H9 (cell line): ENCODE measurements around the gene PIBF1. TPM values are rescaled to one million over a fixed set of nuclear protein-coding genes. Genes with fewer than 3 reads are reported as not detected.
A peak's percentile ranks its signal among the peaks of the same experiment; 100 is the strongest.

Experiments used
- DNase-seq: peaks from one replicate; pipeline ENCODE4 v3.0.0-alpha.2; 2017
- H2AFZ ChIP-seq: one replicate; pipeline ENCODE4 v1.6.1; 2013; ENCODE audit warnings: mild to moderate bottlenecking, low read length, control low read depth, moderate library complexity
- H2AK5ac ChIP-seq: 2 replicates; pipeline ENCODE4 v1.6.1; 2013; ENCODE audit warnings: low read length, control low read depth, mixed read lengths; ENCODE audit not compliant: insufficient read length
- H2BK120ac ChIP-seq: one replicate; pipeline ENCODE4 v1.6.1; 2013; ENCODE audit warnings: low read depth, mild to moderate bottlenecking, low read length, control low read depth, inconsistent platforms; ENCODE audit not compliant: poor library complexity, severe bottlenecking
- H2BK12ac ChIP-seq: 2 replicates; pipeline ENCODE4 v1.6.1; 2013; ENCODE audit warnings: low read length, control low read depth, mixed read lengths, low read depth; ENCODE audit not compliant: insufficient read length
- H2BK15ac ChIP-seq: 2 replicates; pipeline ENCODE4 v1.6.1; 2013; ENCODE audit warnings: low read depth, low read length, control low read depth
- H2BK20ac ChIP-seq: one replicate; pipeline ENCODE4 v1.6.1; 2013; ENCODE audit warnings: low read depth, mild to moderate bottlenecking, low read length, control low read depth, inconsistent platforms; ENCODE audit not compliant: poor library complexity, severe bottlenecking
- H2BK5ac ChIP-seq: 2 replicates; pipeline ENCODE4 v1.6.1; 2013; ENCODE audit warnings: low read length, control low read depth, mixed read lengths; ENCODE audit not compliant: insufficient read length
- H3K14ac ChIP-seq: 2 replicates; pipeline ENCODE4 v1.6.1; 2013; ENCODE audit warnings: low read length, control low read depth; ENCODE audit not compliant: insufficient read depth
- H3K18ac ChIP-seq: 2 replicates; pipeline ENCODE4 v1.6.1; 2013; ENCODE audit warnings: low read depth, mild to moderate bottlenecking, mixed read lengths, low read length, control low read depth; ENCODE audit not compliant: insufficient read length
- H3K23ac ChIP-seq: 2 replicates; pipeline ENCODE4 v1.6.1; 2013; ENCODE audit warnings: low read length, control low read depth, mixed read lengths, low read depth; ENCODE audit not compliant: insufficient read length
- H3K23me2 ChIP-seq: 2 replicates; pipeline ENCODE4 v1.6.1; 2013; ENCODE audit warnings: low read depth, mild to moderate bottlenecking, mixed read lengths, low read length, control low read depth; ENCODE audit not compliant: insufficient read length, poor library complexity, severe bottlenecking
- H3K27ac ChIP-seq: 2 replicates; pipeline ENCODE4 v1.5.1; 2013; ENCODE audit warnings: low read length, control low read depth, mixed read lengths, low read depth; ENCODE audit not compliant: insufficient read length
- H3K27me3 ChIP-seq: 2 replicates; pipeline ENCODE4 v1.6.1; 2013; ENCODE audit warnings: low read length, control low read depth, inconsistent platforms; ENCODE audit not compliant: insufficient read depth
- H3K4ac ChIP-seq: 2 replicates; pipeline ENCODE4 v1.6.1; 2013; ENCODE audit warnings: low read depth, mild to moderate bottlenecking, control low read depth, inconsistent platforms, low read length, moderate library complexity
- H3K4me1 ChIP-seq: 2 replicates; pipeline ENCODE4 v1.6.1; 2013; ENCODE audit warnings: low read length, control low read depth, inconsistent platforms; ENCODE audit not compliant: insufficient read depth
- H3K4me2 ChIP-seq: 2 replicates; pipeline ENCODE4 v1.6.1; 2013; ENCODE audit warnings: low read length, control low read depth, mixed read lengths; ENCODE audit not compliant: insufficient read length, insufficient read depth
- H3K56ac ChIP-seq: 2 replicates; pipeline ENCODE4 v1.6.1; 2013; ENCODE audit warnings: low read depth, mild to moderate bottlenecking, mixed read lengths, low read length, control low read depth; ENCODE audit not compliant: insufficient read length
- H3K79me1 ChIP-seq: 2 replicates; pipeline ENCODE4 v1.6.1; 2013; ENCODE audit warnings: low read depth, mild to moderate bottlenecking, moderate library complexity, low read length, control low read depth, inconsistent platforms; ENCODE audit not compliant: insufficient read depth, poor library complexity, severe bottlenecking
- H3K79me2 ChIP-seq: 2 replicates; pipeline ENCODE4 v1.6.1; 2013; ENCODE audit warnings: low read length, control low read depth, inconsistent platforms; ENCODE audit not compliant: insufficient read depth
- H3K9ac ChIP-seq: 2 replicates; pipeline ENCODE4 v1.6.1; 2013; ENCODE audit warnings: low read length, control low read depth, mixed read lengths; ENCODE audit not compliant: insufficient read length; ENCODE audit errors: extremely low read depth
- H3K9me3 ChIP-seq: one replicate; pipeline ENCODE4 v1.6.1; 2013; ENCODE audit warnings: low read depth, low read length, inconsistent platforms; ENCODE audit not compliant: control insufficient read depth
- H3T11ph ChIP-seq: one replicate; pipeline ENCODE4 v1.6.1; 2013; ENCODE audit warnings: mild to moderate bottlenecking, low read length, control low read depth, inconsistent platforms
- H4K20me1 ChIP-seq: one replicate; pipeline ENCODE4 v1.6.1; 2013; ENCODE audit not compliant: control insufficient read depth, insufficient read length, insufficient read depth
- H4K5ac ChIP-seq: 2 replicates; pipeline ENCODE4 v1.6.1; 2013; ENCODE audit warnings: low read depth, mild to moderate bottlenecking, mixed read lengths, low read length, control low read depth; ENCODE audit not compliant: insufficient read length
- H4K8ac ChIP-seq: replicated peaks from 2 replicates; pipeline ENCODE4 v1.6.1; 2013; ENCODE audit warnings: low read length, control low read depth, mixed read lengths, low read depth; ENCODE audit not compliant: insufficient read length
- H4K91ac ChIP-seq: 2 replicates; pipeline ENCODE4 v1.6.1; 2013; ENCODE audit warnings: low read depth, mild to moderate bottlenecking, moderate library complexity, mixed read lengths, low read length, control low read depth; ENCODE audit not compliant: insufficient read length
- H3K27ac Mint-ChIP-seq, 3 experiments: 2 replicates in 2 of 3; 3 replicates in 1 of 3; pipeline ENCODE4 v1.8.0; 2020 to 2021; ENCODE audit warnings: mixed read lengths in 3 of 3, mild to moderate bottlenecking in 1 of 3, moderate library complexity in 1 of 3
- H3K27me3 Mint-ChIP-seq: 2 replicates; pipeline ENCODE4 v1.8.0; 2021; ENCODE audit warnings: low read depth, mild to moderate bottlenecking, moderate library complexity, mixed read lengths
- H3K36me3 Mint-ChIP-seq, 3 experiments: 2 replicates in 2 of 3; 3 replicates in 1 of 3; pipeline ENCODE4 v1.8.0; 2020 to 2021; ENCODE audit warnings: low read depth in 3 of 3, mixed read lengths in 3 of 3; ENCODE audit not compliant: insufficient read depth in 1 of 3
- H3K4me1 Mint-ChIP-seq, 2 experiments: 2 replicates each; pipeline ENCODE4 v1.8.0; 2020; ENCODE audit warnings: mixed read lengths in 2 of 2
- H3K4me3 Mint-ChIP-seq, 2 experiments: 2 replicates in 1 of 2; 3 replicates in 1 of 2; pipeline ENCODE4 v1.8.0; 2020 to 2021; ENCODE audit warnings: mild to moderate bottlenecking in 2 of 2, mixed read lengths in 2 of 2, moderate library complexity in 1 of 2
- H3K9me3 Mint-ChIP-seq, 2 experiments: 2 replicates in 1 of 2; 3 replicates in 1 of 2; pipeline ENCODE4 v1.8.0; 2020; ENCODE audit warnings: mild to moderate bottlenecking in 2 of 2, mixed read lengths in 2 of 2, moderate library complexity in 1 of 2
- total RNA-seq: library from RNA; stranded (reverse); gene quantifications from 2 replicates; pipeline ENCODE4 v1.2.1, GENCODE V29; 2021
- TF ChIP-seq, protein P1 (sequence below): fragments of 200-600 bp; sonication (generic); conservative IDR thresholded peaks from 3 replicates; pipeline ENCODE4 v1.8.0; 2021; ENCODE audit warnings: antibody characterized with exemption, mild to moderate bottlenecking

PIBF1 gene
- total RNA-seq, 1 experiment from 2014 or later, result 12.7 TPM

DNA sequence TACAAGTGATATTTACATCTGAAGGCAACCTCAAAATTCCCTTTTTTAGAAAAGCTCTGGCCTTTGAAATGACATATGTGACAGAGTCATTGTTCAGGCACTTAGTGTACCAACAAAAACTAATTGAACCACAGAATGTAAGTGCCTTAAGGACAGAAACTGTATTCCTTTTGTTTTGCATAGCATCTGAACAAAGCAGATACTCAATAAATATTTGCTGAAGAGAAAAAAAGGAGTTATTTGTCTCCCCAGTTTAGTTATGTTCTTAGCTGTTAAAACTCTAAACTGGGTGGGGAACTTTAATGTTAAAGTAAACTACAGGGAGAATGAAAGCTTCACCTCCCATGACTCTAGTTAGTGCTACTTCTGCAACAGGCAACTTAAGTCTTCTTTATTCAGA, 220.0 kb downstream of the PIBF1 start:
- DNase-seq, result no peak
- no peaks in the 10 kb centered on the region for H3K4me1 Mint-ChIP-seq
- Histone ChIP-seq H3K9ac (no peak overlapping the region), H3K27ac (no peak overlapping the region), H3K79me2 (no peaks in the 10 kb centered on the region), H3K14ac (no peak overlapping the region), H3K18ac (no peak overlapping the region), H3K4ac (no peak overlapping the region), H3T11ph (no peak overlapping the region), H4K8ac (no peak overlapping the region), H4K20me1 (no peaks in the 10 kb centered on the region), H3K23me2 (no peaks in the 10 kb centered on the region), H4K91ac (no peak overlapping the region), H3K23ac (no peak overlapping the region), H2AK5ac (peak overlapping the region; percentile 35), H3K4me1 (no peaks in the 10 kb centered on the region), H2AFZ (no peak overlapping the region), H2BK20ac (no peak overlapping the region), H3K56ac (no peak overlapping the region), H3K4me2 (no peak overlapping the region), H2BK12ac (no peak overlapping the region), H3K79me1 (no peaks in the 10 kb centered on the region), H4K5ac (no peak overlapping the region), H3K9me3 (no peaks in the 10 kb centered on the region), H2BK5ac (no peak overlapping the region), H2BK15ac (no peak overlapping the region), H2BK120ac (no peak overlapping the region), H3K27me3 (no peaks in the 10 kb centered on the region)
- H3K4me3 Mint-ChIP-seq, result no peak overlapping the region
- H3K9me3 Mint-ChIP-seq, result no peaks in the 10 kb centered on the region
- TF ChIP-seq, protein P1, sequence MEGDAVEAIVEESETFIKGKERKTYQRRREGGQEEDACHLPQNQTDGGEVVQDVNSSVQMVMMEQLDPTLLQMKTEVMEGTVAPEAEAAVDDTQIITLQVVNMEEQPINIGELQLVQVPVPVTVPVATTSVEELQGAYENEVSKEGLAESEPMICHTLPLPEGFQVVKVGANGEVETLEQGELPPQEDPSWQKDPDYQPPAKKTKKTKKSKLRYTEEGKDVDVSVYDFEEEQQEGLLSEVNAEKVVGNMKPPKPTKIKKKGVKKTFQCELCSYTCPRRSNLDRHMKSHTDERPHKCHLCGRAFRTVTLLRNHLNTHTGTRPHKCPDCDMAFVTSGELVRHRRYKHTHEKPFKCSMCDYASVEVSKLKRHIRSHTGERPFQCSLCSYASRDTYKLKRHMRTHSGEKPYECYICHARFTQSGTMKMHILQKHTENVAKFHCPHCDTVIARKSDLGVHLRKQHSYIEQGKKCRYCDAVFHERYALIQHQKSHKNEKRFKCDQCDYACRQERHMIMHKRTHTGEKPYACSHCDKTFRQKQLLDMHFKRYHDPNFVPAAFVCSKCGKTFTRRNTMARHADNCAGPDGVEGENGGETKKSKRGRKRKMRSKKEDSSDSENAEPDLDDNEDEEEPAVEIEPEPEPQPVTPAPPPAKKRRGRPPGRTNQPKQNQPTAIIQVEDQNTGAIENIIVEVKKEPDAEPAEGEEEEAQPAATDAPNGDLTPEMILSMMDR, result no peak
- peaks cover 0 to 2% (median 0%) of the 10 kb centered on the region in 3 experiments; a peak in 3 of 7 replicates for H3K36me3 Mint-ChIP-seq
- H3K27me3 Mint-ChIP-seq, result no peaks in the 10 kb centered on the region
- H3K27ac Mint-ChIP-seq, result 0 out of 7 replicates have a peak overlapping the region, but pooled peaks of 1 of the 3 experiments have one; percentile 16
